T-helper 2 cell treated with Interferon-gamma antibody and Interleukin-4, amounts not matched to agents 5 μg/mL and 100 μg/mL, for 36 hours (primary cell): ENCODE measurements around the gene SF3B3.
"Not testable (repeated sequence)": the region's sequence is repeated elsewhere in the genome, so short reads cannot be mapped to it uniquely, and the experiment has no call there.

Experiments used
- DNase-seq: peaks from one replicate; pipeline ENCODE4 v3.0.0; 2021; ENCODE audit warnings: low spot score
- H3K27ac Mint-ChIP-seq: one replicate; pipeline ENCODE4 v1.8.0; 2021; ENCODE audit warnings: mild to moderate bottlenecking, mixed read lengths
- H3K27me3 Mint-ChIP-seq: one replicate; pipeline ENCODE4 v1.8.0; 2021; ENCODE audit warnings: low read depth, mixed read lengths
- H3K36me3 Mint-ChIP-seq: one replicate; pipeline ENCODE4 v1.8.0; 2021; ENCODE audit warnings: low read depth, mixed read lengths
- H3K4me1 Mint-ChIP-seq: one replicate; pipeline ENCODE4 v1.8.0; 2021; ENCODE audit warnings: low read depth, mixed read lengths
- H3K4me3 Mint-ChIP-seq: one replicate; pipeline ENCODE4 v1.8.0; 2022; ENCODE audit warnings: mild to moderate bottlenecking, moderate library complexity, mixed read lengths
- H3K9me3 Mint-ChIP-seq: one replicate; pipeline ENCODE4 v1.8.0; 2021; ENCODE audit warnings: mixed read lengths

Gene SF3B3

DNA sequence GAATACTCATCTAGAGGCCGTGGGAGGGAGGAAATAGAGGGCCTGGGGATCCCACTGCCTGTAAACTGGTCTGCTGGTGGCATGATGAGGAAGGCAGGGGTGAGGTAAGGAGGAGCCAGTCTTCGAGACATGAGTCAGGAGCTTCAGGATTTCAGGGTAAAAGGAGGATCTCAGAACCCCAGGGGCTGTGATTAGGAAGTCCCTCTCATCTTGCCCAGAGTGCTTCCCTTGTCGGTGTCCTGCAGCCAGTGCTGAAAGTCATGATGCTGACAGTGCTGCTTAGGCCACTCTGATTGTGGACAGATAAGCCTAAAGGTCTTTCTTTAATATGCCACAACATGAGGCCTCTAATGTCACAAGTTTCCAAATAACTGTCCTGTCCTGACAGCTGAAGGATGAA lies 29.8 kb upstream of the SF3B3 start:
- H3K36me3 Mint-ChIP-seq: peaks cover 46% of the 10 kb centered on the region
- DNase-seq: no peak
- peaks cover 8% of the 10 kb centered on the region for H3K4me1 Mint-ChIP-seq
- H3K4me3 Mint-ChIP-seq: no peak overlapping the region
- H3K27me3 Mint-ChIP-seq: no peaks in the 10 kb centered on the region
- no peak overlapping the region for H3K27ac Mint-ChIP-seq
- no peaks in the 10 kb centered on the region for H3K9me3 Mint-ChIP-seq

DNA sequence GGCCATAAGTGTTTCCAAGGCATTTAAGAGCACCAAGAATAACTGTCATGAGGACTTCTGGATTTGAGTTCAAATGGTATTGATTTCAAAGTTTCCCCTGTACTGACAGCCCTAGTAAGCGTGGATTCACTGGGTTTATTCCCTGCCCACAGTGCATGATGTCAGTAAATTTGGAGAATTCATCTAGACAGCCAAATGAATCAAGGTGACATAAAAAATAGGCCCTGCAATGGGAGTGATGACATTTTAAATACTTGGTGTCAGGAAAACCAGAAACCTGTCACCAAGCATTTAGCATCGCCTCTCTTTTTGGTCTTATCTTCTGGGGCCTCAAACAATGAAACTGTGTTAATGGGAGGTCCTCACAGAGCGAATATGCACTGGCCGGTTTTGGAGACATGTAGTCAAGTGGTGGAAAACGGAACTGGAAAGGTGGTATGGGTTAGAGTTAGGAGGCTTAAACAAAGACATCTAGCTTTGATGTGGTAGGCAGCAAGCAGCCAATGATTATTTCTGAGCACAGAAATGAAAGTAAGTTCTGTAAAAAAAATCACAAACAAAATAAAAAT lies 29.3 kb upstream of the SF3B3 start:
- H3K9me3 Mint-ChIP-seq: no peaks in the 10 kb centered on the region
- DNase-seq: no peak
- no peaks in the 10 kb centered on the region for H3K27me3 Mint-ChIP-seq
- peaks cover 48% of the 10 kb centered on the region for H3K36me3 Mint-ChIP-seq
- H3K27ac Mint-ChIP-seq: peak overlapping the region; percentile 83
- peaks cover 8% of the 10 kb centered on the region for H3K4me1 Mint-ChIP-seq
- no peak overlapping the region for H3K4me3 Mint-ChIP-seq

DNA sequence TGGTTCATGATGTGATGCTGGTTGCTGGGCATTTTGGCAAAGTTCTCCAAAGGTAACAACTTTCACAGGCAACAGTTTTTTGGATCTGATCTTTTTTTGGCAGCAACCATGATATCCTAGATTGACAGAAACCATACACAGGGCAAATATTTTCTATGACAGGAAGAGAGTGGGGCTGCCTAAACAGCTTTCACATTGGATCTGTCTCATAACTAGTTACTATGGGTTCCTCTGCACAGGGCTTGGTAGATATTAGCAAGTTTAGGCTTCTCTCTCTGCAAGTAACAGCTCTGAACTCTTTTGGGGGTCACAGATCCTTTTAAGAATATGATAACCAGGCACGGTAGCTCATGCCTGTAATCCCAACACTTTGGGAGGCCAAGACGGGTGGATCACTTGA lies 28.8 kb upstream of the SF3B3 start:
- DNase-seq: no peak
- H3K36me3 Mint-ChIP-seq: peaks cover 45% of the 10 kb centered on the region
- H3K27ac Mint-ChIP-seq: peak overlapping the region; percentile 83
- peaks cover 8% of the 10 kb centered on the region for H3K4me1 Mint-ChIP-seq
- H3K4me3 Mint-ChIP-seq: no peak overlapping the region
- no peaks in the 10 kb centered on the region for H3K27me3 Mint-ChIP-seq
- no peaks in the 10 kb centered on the region for H3K9me3 Mint-ChIP-seq

DNA sequence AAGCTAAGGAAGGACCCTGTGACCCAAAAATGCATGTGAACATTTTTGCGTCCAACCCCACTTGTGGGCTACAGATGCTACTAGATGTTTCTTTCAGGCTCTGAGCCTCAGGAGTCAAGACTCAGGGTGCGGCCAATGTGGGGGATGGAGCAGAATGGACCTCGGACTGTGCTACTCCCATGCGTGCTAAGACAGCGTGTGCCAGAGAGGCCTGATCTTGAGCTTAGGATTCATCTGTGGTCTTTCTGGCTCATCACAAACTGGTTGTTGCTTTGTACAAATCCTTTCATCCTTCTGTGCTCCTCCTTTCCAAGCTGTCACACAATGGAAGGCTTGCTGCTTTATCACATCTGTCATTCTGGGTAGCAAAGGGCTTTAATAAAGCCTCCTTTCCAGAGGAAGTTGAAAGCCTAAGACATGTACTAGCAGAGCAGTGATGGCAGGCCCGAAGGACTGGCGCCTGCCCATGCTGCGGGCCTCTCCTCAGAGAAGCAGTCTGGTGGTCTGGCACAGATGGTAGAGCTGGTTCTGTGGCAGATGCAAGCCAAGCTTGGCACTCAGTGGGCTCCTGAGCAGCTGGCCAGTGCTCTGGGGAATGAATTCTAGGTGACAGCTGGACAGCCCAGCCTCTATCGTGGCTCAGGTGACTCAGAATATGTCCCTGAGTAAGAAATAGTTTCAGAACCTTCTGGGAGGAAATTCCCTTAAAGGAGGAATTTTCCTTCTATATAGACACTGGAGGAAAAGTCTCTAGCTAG lies 28.0 kb upstream of the SF3B3 start:
- no peak overlapping the region for H3K27ac Mint-ChIP-seq
- H3K36me3 Mint-ChIP-seq: peaks cover 41% of the 10 kb centered on the region
- H3K4me1 Mint-ChIP-seq: peaks cover 8% of the 10 kb centered on the region
- H3K9me3 Mint-ChIP-seq: no peaks in the 10 kb centered on the region
- no peaks in the 10 kb centered on the region for H3K27me3 Mint-ChIP-seq
- H3K4me3 Mint-ChIP-seq: no peak overlapping the region
- DNase-seq: no peak

DNA sequence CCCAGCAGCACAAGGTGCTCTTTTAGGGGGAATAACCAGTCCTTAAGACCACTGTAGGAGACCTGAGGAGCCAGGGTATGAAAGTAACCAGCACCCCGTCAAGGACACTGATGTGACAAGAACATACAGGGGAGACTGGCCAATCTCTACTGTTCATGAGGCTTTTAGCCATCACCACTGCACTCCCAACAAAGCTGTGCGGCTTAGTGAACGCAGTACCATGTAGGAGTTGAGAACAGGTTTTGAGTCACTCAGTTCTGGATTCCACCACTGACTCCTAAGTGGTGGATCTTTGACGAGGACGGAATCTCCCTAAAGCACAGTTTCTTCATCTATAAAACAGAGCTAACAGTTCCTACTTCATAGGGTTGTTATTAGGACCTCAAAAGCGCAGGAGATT lies 27.1 kb upstream of the SF3B3 start:
- Mint-ChIP-seq H3K4me1 (peaks cover 8% of the 10 kb centered on the region), H3K4me3 (no peak overlapping the region), H3K9me3 (no peaks in the 10 kb centered on the region), H3K27me3 (no peaks in the 10 kb centered on the region), H3K36me3 (peaks cover 41% of the 10 kb centered on the region), H3K27ac (no peak overlapping the region)
- peak; percentile 21 for DNase-seq

GRCh38 chr16:70508752-70509151 lies 14.9 kb upstream of the SF3B3 start:
- Mint-ChIP-seq H3K36me3 (peaks cover 28% of the 10 kb centered on the region), H3K9me3 (no peaks in the 10 kb centered on the region), H3K4me3 (no peak overlapping the region), H3K27me3 (no peaks in the 10 kb centered on the region), H3K4me1 (peaks cover 7% of the 10 kb centered on the region), H3K27ac (peak overlapping the region; percentile 72)
- no peak for DNase-seq

DNA sequence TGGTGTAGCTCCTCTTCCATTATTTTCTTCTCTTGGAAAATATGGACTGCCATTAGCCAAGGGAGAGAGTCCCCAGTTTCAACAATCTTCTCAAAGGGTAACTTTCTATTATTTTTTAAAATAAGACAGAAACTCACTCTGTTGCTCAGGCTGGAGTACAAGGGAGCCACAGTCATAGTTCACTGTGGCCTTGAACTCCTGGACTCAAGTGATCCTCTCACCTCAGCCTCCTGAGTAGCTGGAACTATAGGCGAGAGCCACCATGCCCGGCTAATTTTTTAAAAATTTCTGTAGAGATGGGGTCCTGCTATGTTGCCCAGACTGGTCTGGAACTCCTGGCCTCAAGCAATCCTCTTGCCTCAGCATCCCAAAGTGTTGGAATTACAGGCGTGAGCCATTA lies 13.4 kb upstream of the SF3B3 start:
- no peaks in the 10 kb centered on the region for H3K9me3 Mint-ChIP-seq
- H3K4me1 Mint-ChIP-seq: peaks cover 7% of the 10 kb centered on the region
- no peaks in the 10 kb centered on the region for H3K27me3 Mint-ChIP-seq
- H3K4me3 Mint-ChIP-seq: no peak overlapping the region
- peaks cover 31% of the 10 kb centered on the region for H3K36me3 Mint-ChIP-seq
- H3K27ac Mint-ChIP-seq: no peak overlapping the region
- DNase-seq: no peak

DNA sequence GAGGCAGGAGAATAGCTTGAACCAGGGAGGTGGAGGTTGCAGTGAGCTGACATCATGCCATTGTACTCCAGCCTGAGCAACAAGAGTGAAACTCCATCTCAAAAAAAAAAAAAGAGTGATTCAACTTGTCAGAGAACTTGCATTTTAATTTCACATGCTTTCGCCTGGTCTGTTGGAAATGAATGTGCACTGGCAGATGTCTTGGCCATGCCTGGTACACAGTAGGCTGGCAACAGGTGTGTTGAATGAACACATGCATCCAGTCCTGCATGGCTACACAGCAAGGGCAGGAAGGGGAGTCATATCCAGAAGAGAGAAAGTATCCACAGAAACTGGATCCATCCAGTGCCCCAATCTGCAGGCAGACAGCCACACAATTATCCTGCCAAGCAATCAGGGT lies 11.8 kb upstream of the SF3B3 start:
- Mint-ChIP-seq H3K4me3 (no peak overlapping the region), H3K27me3 (no peaks in the 10 kb centered on the region), H3K27ac (no peak overlapping the region), H3K36me3 (peaks cover 40% of the 10 kb centered on the region), H3K4me1 (peaks cover 7% of the 10 kb centered on the region), H3K9me3 (no peaks in the 10 kb centered on the region)
- DNase-seq: no peak

- Mint-ChIP-seq H3K36me3 (peaks cover 41% of the 10 kb centered on the region), H3K27ac (no peak overlapping the region), H3K4me1 (peaks cover 7% of the 10 kb centered on the region)
Observed at GRCh38 chr16:70512456-70512855, 11.2 kb upstream of the SF3B3 start.

DNA sequence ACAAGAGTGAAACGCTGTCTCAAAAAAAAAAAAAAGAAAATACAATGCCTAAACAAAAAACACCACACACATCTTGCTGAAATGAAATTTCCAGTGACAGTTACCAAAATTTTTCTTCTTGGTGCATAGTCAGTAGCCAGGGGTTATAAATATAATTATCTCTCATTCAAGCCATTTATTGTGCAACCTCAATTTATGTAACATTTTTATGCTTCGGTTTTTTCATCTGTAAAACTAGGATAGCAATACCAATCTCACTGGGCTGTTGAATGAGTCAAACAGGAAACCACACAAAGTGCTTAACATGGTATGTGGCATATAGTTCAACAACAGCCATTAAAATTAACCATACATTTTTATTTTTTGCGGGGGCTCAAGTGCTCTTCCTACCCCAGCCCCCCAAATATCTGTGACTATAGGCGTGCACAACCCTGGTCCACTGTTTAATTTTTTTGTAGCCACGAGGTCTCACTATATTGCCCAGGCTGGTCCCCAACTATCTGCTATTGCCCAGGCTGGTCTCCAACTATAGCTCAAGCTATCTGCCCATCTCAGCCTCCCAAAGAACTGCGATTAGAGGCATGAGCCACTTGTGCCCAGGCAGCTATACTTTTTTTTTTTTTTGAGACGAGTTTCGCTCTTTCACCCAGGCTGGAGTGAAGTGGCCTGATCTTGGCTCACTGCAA lies 2.9 kb upstream of the SF3B3 start:
- Mint-ChIP-seq H3K9me3 (no peaks in the 10 kb centered on the region), H3K27me3 (no peaks in the 10 kb centered on the region), H3K4me1 (peaks cover 25% of the 10 kb centered on the region), H3K36me3 (peaks cover 47% of the 10 kb centered on the region), H3K4me3 (peak overlapping the region; percentile 75), H3K27ac (peak overlapping the region; percentile 86)
- peak; percentile 25 for DNase-seq

More at GRCh38 chr16:70512456-70512855, 11.2 kb upstream of the SF3B3 start:
- H3K9me3 Mint-ChIP-seq: no peaks in the 10 kb centered on the region
- no peak for DNase-seq
- H3K27me3 Mint-ChIP-seq: no peaks in the 10 kb centered on the region
- H3K4me3 Mint-ChIP-seq: no peak overlapping the region

DNA sequence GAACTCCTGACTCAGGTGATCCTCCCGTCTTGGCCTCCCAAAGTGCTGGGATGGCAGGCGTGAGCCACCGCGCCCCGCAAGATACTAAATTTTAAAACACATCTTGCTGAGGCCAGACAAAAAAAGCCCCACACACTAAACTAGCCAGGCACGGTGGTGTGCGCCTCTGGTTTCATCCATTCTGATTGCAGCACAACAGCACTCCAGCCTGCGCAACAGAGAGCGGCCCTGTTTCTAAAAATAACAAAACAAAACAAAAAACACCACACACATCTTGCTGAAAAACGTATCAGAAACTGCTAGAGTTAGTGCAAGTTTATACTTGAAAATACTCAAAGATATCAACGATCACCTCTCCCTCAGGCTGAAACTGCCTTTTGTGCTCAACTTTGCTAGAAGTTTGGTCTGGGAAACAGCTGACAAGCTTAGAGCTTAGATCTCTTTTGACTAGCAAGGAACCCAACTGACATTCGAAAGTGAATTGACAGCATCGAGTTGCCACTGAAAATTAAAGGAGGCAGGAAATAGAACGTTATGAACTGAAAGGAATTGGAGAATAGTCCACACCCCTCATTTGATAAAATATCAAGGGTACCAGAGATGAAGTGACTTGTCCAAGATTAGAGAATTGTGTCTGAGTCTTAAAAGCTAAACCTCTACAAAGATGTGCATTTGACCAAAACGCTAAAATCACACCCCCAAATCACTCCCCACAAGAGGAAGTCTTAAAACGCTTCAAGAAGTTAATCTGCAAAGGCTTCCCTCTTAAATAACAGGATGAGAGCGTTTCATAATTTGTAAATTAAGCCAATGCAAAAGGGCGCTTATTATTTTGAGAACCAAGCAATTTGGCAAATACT lies 1.2 kb upstream of the SF3B3 start:
- Mint-ChIP-seq H3K4me1 (peaks cover 37% of the 10 kb centered on the region), H3K36me3 (peaks cover 53% of the 10 kb centered on the region), H3K9me3 (no peaks in the 10 kb centered on the region), H3K27me3 (no peaks in the 10 kb centered on the region), H3K4me3 (peak overlapping the region; percentile 98), H3K27ac (peak overlapping the region; percentile 100)
- DNase-seq: no peak

DNA sequence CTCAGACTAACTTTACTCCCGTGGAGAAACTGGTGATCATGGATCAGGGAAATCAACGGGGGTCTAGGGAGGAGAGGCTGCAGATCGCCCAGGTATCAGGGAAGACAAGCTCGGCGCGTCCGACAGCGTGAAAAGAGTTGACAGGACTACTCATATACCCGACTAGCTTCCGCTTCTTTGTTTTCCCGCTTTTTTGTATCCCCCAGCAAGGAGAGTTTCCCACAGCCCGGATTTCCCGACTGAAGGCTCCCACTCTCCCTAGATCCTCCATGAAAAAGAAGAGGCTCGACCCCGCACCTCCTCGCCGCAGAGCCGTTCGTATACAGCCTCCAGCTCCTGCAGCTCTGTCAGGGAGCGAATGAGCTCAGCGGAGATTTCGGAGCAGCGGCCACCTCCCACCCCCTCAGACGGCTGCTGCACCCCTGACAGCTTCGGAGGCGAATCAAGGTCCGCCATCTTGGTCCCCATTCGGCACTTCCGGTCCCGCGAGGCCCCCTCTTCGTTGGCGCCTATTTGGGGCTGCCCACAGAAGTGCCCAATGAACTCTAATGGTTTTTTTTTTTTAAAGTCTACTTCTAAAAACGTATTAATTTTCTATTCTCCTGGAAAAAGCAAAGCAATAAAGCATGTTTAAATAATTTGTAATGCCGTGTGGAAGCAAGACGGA lies 407 bp upstream of the SF3B3 start, which contains the start of gene COG4:
TSS of gene COG4 (minus strand) at position 479 of the 667 bp plus-strand sequence. CDS start at position 468, 11 bp downstream.
- H3K27me3 Mint-ChIP-seq: no peaks in the 10 kb centered on the region
- DNase-seq: peak; percentile 87
- peaks cover 39% of the 10 kb centered on the region for H3K4me1 Mint-ChIP-seq
- peak within 1 kb of the TSS; percentile 100 for H3K27ac Mint-ChIP-seq
- H3K4me3 Mint-ChIP-seq: peak within 1 kb of the TSS; percentile 98
- H3K36me3 Mint-ChIP-seq: peaks cover 52% of the 10 kb centered on the region
- H3K9me3 Mint-ChIP-seq: no peaks in the 10 kb centered on the region

GRCh38 chr16:70524399-70524825 lies 796 bp downstream of the SF3B3 start:
- H3K36me3 Mint-ChIP-seq: peaks cover 62% of the 10 kb centered on the region
- H3K4me1 Mint-ChIP-seq: peaks cover 46% of the 10 kb centered on the region
- H3K27me3 Mint-ChIP-seq, H3K9me3 Mint-ChIP-seq: not testable (repeated sequence)
- H3K4me3 Mint-ChIP-seq: peak overlapping the region; percentile 98
- H3K27ac Mint-ChIP-seq: peak overlapping the region; percentile 100
- peak; percentile 15 for DNase-seq
